GM12892 (cell line): ENCODE results near the gene PAMR1.

Experiments
- POLR2A ChIP-seq: IDR thresholded peaks from 2 replicates; pipeline ENCODE4 v1.6.1; 2011; ENCODE audit warnings: low read depth, low read length, control low read depth
- TAF1 ChIP-seq: IDR thresholded peaks from 2 replicates; pipeline ENCODE4 v1.6.1; 2011; ENCODE audit warnings: low read depth, mild to moderate bottlenecking, control low read depth, low read length, borderline replicate concordance

- TF ChIP-seq POLR2A (no peak), TAF1 (no peak)
Observed at GRCh38 chr11:35523331-35523768, 2.1 kb downstream of the PAMR1 start.
